ENCODE measurements around the gene SIL1.

The SIL1 gene

DNA sequence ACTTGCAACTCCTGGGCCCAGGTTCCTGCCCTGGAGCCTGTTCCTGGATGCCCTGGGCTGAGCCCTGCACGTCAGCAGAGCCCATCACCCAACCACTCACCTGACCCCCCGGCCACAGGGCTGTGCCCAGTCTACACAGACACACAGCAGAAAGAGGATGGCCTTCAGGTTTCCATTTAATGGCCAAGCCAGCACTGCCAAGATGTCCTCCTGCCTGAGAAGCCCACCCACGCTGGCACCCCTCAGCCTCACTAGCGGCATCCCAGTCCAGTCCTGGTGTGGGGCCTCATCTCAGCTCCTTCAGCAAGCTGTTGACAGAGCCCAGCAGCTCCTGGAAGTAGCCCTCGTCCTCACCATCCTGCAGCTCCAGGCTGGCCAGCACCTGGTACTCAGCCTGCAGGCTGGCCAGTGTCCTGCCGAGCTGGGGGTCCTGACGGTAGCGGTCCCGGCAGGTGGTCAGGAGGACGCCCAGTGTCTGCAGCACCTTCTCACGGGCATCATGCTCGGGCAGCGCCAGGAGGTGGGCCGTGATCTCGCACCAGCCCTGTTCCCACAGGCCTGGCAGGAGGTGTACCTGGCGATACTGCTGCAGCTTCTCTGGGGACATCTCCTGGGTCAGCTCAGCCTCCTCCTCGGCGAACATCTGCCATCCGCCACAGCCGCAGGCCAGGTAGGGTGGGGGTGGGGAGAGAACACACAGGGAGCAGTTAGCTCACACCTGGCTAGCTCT, 251.2 kb downstream of the SIL1 start:
- Histone ChIP-seq H3K9me3 (ENCODE audit: control insufficient read depth, insufficient read depth, low read length) (no peaks in the 10 kb centered on the region), H3K27me3 (ENCODE audit: control insufficient read depth, low read length) (no peaks in the 10 kb centered on the region), H4K20me1 (ENCODE audit: control insufficient read depth, insufficient read depth, low read depth, low read length) (no peaks in the 10 kb centered on the region), H3K9me2 (replicated peaks; ENCODE audit: control insufficient read depth, low read length) (no peaks in the 10 kb centered on the region), H3K27ac (ENCODE audit: low read depth, low read length) (no peak overlapping the region), H3K79me2 (ENCODE audit: control insufficient read depth, low read length) (no peaks in the 10 kb centered on the region), H3K4me1 (ENCODE audit: control insufficient read depth, low read length) (no peaks in the 10 kb centered on the region), H3K4me3 (ENCODE audit: low read length) (no peak overlapping the region), H3K36me3 (ENCODE audit: control insufficient read depth, low read length) (no peaks in the 10 kb centered on the region), H3K4me2 (ENCODE audit: low read length) (no peak overlapping the region), H3F3A (ENCODE audit: control insufficient read depth, insufficient read depth) (no peaks in the 10 kb centered on the region)
- no peak for TF ChIP-seq EZH2phosphoT487 (IDR thresholded peaks at IDR 0.05; ENCODE audit: borderline replicate concordance, low read length)
- TF ChIP-seq, protein P1, sequence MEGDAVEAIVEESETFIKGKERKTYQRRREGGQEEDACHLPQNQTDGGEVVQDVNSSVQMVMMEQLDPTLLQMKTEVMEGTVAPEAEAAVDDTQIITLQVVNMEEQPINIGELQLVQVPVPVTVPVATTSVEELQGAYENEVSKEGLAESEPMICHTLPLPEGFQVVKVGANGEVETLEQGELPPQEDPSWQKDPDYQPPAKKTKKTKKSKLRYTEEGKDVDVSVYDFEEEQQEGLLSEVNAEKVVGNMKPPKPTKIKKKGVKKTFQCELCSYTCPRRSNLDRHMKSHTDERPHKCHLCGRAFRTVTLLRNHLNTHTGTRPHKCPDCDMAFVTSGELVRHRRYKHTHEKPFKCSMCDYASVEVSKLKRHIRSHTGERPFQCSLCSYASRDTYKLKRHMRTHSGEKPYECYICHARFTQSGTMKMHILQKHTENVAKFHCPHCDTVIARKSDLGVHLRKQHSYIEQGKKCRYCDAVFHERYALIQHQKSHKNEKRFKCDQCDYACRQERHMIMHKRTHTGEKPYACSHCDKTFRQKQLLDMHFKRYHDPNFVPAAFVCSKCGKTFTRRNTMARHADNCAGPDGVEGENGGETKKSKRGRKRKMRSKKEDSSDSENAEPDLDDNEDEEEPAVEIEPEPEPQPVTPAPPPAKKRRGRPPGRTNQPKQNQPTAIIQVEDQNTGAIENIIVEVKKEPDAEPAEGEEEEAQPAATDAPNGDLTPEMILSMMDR (IDR thresholded peaks at IDR 0.05; ENCODE audit: low read depth, low read length, poor library complexity, severe bottlenecking) = no peak

DNA sequence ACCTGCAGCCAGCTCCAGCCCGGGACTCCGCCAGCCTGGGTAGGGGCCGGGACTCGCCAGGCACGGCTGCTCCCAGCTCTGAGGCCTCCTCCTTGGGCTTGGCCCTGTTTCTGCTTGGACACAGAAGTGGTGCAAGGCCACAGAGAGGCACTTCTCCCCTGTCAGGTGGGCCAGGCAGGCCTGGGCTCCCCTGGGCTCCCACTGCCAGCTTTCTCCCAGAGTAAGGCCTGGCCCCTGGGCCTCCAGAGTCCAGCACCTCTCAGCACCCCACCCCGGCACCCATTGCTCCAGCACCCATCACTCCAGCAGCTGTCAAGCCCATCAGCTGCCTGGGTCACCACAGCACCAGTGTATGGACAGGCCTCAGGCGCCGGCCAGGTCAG, 251.9 kb downstream of the SIL1 start:
- Histone ChIP-seq H3K9me2 (replicated peaks; ENCODE audit: control insufficient read depth, low read length) (no peaks in the 10 kb centered on the region), H3K4me2 (ENCODE audit: low read length) (no peak overlapping the region), H4K20me1 (ENCODE audit: control insufficient read depth, insufficient read depth, low read depth, low read length) (no peaks in the 10 kb centered on the region), H3K9me3 (ENCODE audit: control insufficient read depth, insufficient read depth, low read length) (no peaks in the 10 kb centered on the region), H3K4me3 (ENCODE audit: low read length) (no peak overlapping the region), H3K79me2 (ENCODE audit: control insufficient read depth, low read length) (no peaks in the 10 kb centered on the region), H3K27ac (ENCODE audit: low read depth, low read length) (no peak overlapping the region), H3F3A (ENCODE audit: control insufficient read depth, insufficient read depth) (no peaks in the 10 kb centered on the region), H3K4me1 (ENCODE audit: control insufficient read depth, low read length) (no peaks in the 10 kb centered on the region), H3K27me3 (ENCODE audit: control insufficient read depth, low read length) (no peaks in the 10 kb centered on the region), H3K36me3 (ENCODE audit: control insufficient read depth, low read length) (no peaks in the 10 kb centered on the region)
- TF ChIP-seq EZH2phosphoT487 (IDR thresholded peaks at IDR 0.05; ENCODE audit: borderline replicate concordance, low read length) = no peak
- TF ChIP-seq, protein P1 (IDR thresholded peaks at IDR 0.05; ENCODE audit: low read depth, low read length, poor library complexity, severe bottlenecking) = no peak

DNA sequence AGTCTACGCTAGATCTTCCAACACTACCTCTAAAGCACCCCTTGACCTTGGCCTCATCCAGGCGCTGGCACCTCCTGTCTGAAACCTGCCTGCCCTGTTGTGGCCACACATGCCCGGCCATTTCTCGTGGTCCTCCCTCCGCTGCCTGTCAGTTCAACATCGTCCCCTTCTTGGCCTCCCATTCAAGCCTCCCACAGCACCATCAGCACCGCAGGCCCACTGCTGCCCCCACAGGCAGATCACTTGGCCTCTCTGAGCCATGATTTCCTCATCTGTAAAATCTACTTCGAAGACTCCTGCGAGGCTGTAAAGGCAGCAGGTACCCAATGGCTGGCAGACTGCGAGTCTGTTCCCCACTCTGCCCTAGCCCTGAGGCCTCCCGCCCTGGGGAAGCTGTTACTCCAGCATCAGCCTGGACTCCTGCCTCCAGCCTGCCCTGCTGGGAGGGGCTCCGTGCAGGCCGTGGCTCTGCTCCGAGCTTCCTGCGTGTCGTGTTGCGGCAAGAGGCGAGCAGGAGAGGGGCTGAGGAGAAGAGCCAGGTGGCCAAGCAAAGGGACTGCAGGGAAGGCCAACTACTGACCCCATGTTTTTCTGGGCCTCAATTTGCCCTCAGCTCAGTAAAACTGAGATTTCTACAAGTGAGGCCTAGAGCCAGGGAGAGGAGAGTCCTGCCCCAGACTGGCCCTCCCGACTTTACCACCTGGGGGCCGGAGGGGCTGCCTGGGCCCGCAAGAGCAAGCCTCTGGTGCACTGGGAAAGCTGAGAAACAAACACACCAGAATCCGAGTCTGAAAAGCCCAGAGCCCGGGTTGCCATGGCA, 252.5 kb downstream of the SIL1 start:
- Histone ChIP-seq H3K4me2 (ENCODE audit: low read length) (no peak overlapping the region), H3K9me3 (ENCODE audit: control insufficient read depth, insufficient read depth, low read length) (no peaks in the 10 kb centered on the region), H3K27me3 (ENCODE audit: control insufficient read depth, low read length) (no peaks in the 10 kb centered on the region), H3K36me3 (ENCODE audit: control insufficient read depth, low read length) (no peaks in the 10 kb centered on the region), H4K20me1 (ENCODE audit: control insufficient read depth, insufficient read depth, low read depth, low read length) (no peaks in the 10 kb centered on the region), H3K4me1 (ENCODE audit: control insufficient read depth, low read length) (no peaks in the 10 kb centered on the region), H3K79me2 (ENCODE audit: control insufficient read depth, low read length) (no peaks in the 10 kb centered on the region), H3K27ac (ENCODE audit: low read depth, low read length) (no peak overlapping the region), H3K9me2 (replicated peaks; ENCODE audit: control insufficient read depth, low read length) (no peaks in the 10 kb centered on the region), H3F3A (ENCODE audit: control insufficient read depth, insufficient read depth) (no peaks in the 10 kb centered on the region), H3K4me3 (ENCODE audit: low read length) (no peak overlapping the region)
- TF ChIP-seq EZH2phosphoT487 (IDR thresholded peaks at IDR 0.05; ENCODE audit: borderline replicate concordance, low read length) = no peak
- TF ChIP-seq, protein P1 (IDR thresholded peaks at IDR 0.05; ENCODE audit: low read depth, low read length, poor library complexity, severe bottlenecking) = peak; percentile 19
